Breast epithelium (tissue), 4 donors: Measurements from ENCODE around the gene ASCC2. TPM values are rescaled to one million over a fixed set of nuclear protein-coding genes. Genes with fewer than 3 reads are reported as not detected.

ENCODE experiments used
- DNase-seq, 2 donors: peaks; one replicate each; pipeline ENCODE4 v3.0.0-alpha.2; 2019; ENCODE audit warnings: low spot score in 2 of 2
- H3K27ac ChIP-seq, 2 donors: fragments of 200-600 bp; sonication (generic) in 1 of 2; one replicate each; pipeline ENCODE4 v1.5.1; 2016 to 2019; ENCODE audit warnings: mild to moderate bottlenecking in 1 of 2
- H3K27me3 ChIP-seq, 2 donors: fragments of 200-600 bp; sonication (generic) in 1 of 2; one replicate each; pipeline versions ENCODE4 v1.5.1 to v1.6.0; 2017 to 2019; ENCODE audit warnings: control low read depth in 1 of 2, mild to moderate bottlenecking in 1 of 2
- H3K36me3 ChIP-seq: fragments of 200-600 bp; one replicate; pipeline ENCODE4 v1.5.1; 2019
- H3K4me1 ChIP-seq, 2 donors: fragments of 200-600 bp; sonication (generic); one replicate each; pipeline ENCODE4 v1.5.1; 2016 to 2019; ENCODE audit warnings: control low read depth in 1 of 2
- H3K4me3 ChIP-seq, 3 donors: fragments of 200-600 bp; sonication (generic); 1 replicate in 2 of 3; 2 replicates in 1 of 3; pipeline ENCODE4 v1.5.1; 2016 to 2019; ENCODE audit warnings: mild to moderate bottlenecking in 3 of 3, moderate library complexity in 2 of 3
- H3K9me3 ChIP-seq, 2 donors: fragments of 200-600 bp; sonication (generic) in 1 of 2; one replicate each; pipeline ENCODE4 v1.5.1; 2016 to 2019; ENCODE audit warnings: control low read depth in 1 of 2
- CTCF ChIP-seq, 3 donors: fragments of 450-650 bp; IDR thresholded peaks; one replicate each; pipeline ENCODE4 v1.5.1; 2016 to 2017; ENCODE audit warnings: antibody characterized with exemption in 3 of 3, mild to moderate bottlenecking in 3 of 3, moderate library complexity in 3 of 3
- POLR2A ChIP-seq: fragments of 450-650 bp; IDR thresholded peaks from one replicate; pipeline ENCODE4 v1.6.1; 2016; ENCODE audit warnings: antibody characterized with exemption, mild to moderate bottlenecking, moderate library complexity
- POLR2AphosphoS5 ChIP-seq, 3 donors: sonication (generic); formaldehyde crosslinking; IDR thresholded peaks; one replicate each; pipeline ENCODE4 v1.6.1; 2017; ENCODE audit warnings: antibody characterized with exemption in 3 of 3
- intact Hi-C: fragments of 100-400 bp; cut with DNase I; formaldehyde crosslinking; loops from one replicate; pipeline ENCODE4 v1.15.1; 2023; ENCODE audit warnings: low total_unique reads
- total RNA-seq, 3 donors: library from RNA; depleted of rRNA; stranded (reverse); fragments of >200 nt; gene quantifications; one replicate each; pipeline ENCODE4 v1.1.0, GENCODE V29; 2016

The ASCC2 gene
- total RNA-seq, 3 donors from 2014 or later: 37.0 to 60.3 (median 45.8) TPM

GRCh38 chr22:29855611-29856181 is 17.6 kb upstream of the ASCC2 start:
- Histone ChIP-seq H3K27me3 (no peaks in the 10 kb centered on the region), H3K9me3 (no peaks in the 10 kb centered on the region), H3K4me3 (no peak overlapping the region), H3K36me3 (no peaks in the 10 kb centered on the region), H3K4me1 (no peaks in the 10 kb centered on the region), H3K27ac (no peak overlapping the region)
- DNase-seq: no peak
- no peak for TF ChIP-seq POLR2A
- TF ChIP-seq CTCF (IDR thresholded peaks at IDR 0.05): no peak
- no peak for TF ChIP-seq POLR2AphosphoS5 (IDR thresholded peaks at IDR 0.05)
- intact Hi-C loops: no loop called here

GRCh38 chr22:29854432-29854831 is 16.4 kb upstream of the ASCC2 start:
- intact Hi-C loops: no loop called here
- H3K27ac ChIP-seq: no peak overlapping the region
- no peaks in the 10 kb centered on the region for H3K9me3 ChIP-seq
- H3K4me1 ChIP-seq: no peaks in the 10 kb centered on the region
- TF ChIP-seq CTCF (IDR thresholded peaks at IDR 0.05) (no peak), POLR2AphosphoS5 (IDR thresholded peaks at IDR 0.05) (no peak), POLR2A (no peak)
- H3K4me3 ChIP-seq: no peak overlapping the region
- no peaks in the 10 kb centered on the region for H3K36me3 ChIP-seq
- no peaks in the 10 kb centered on the region for H3K27me3 ChIP-seq
- no peak for DNase-seq

GRCh38 chr22:29848111-29848510 is 10.0 kb upstream of the ASCC2 start:
- intact Hi-C loops: no loop called here
- no peaks in the 10 kb centered on the region for H3K36me3 ChIP-seq
- peak overlapping the region in 1 of 2 donors; percentile 52 for H3K27ac ChIP-seq
- H3K4me1 ChIP-seq: no peaks in the 10 kb centered on the region
- TF ChIP-seq CTCF (IDR thresholded peaks at IDR 0.05): no peak
- no peak for TF ChIP-seq POLR2A
- TF ChIP-seq POLR2AphosphoS5 (IDR thresholded peaks at IDR 0.05): no peak
- no peak for DNase-seq
- H3K27me3 ChIP-seq: no peaks in the 10 kb centered on the region
- peaks cover 0 to 6% of the 10 kb centered on the region in 2 donors for H3K9me3 ChIP-seq
- H3K4me3 ChIP-seq: no peak overlapping the region

- Histone ChIP-seq H3K27ac (no peak overlapping the region), H3K9me3 (peaks cover 0 to 6% of the 10 kb centered on the region in 2 donors), H3K27me3 (no peaks in the 10 kb centered on the region), H3K36me3 (no peaks in the 10 kb centered on the region), H3K4me1 (no peaks in the 10 kb centered on the region), H3K4me3 (no peak overlapping the region)
- TF ChIP-seq CTCF (IDR thresholded peaks at IDR 0.05): no peak
- no peak for TF ChIP-seq POLR2AphosphoS5 (IDR thresholded peaks at IDR 0.05)
- no peak for TF ChIP-seq POLR2A
- no peak for DNase-seq
- intact Hi-C loops: no loop called here
Observed at GRCh38 chr22:29846290-29846689, 8.2 kb upstream of the ASCC2 start.

GRCh38 chr22:29842740-29843139 is 4.7 kb upstream of the ASCC2 start:
- TF ChIP-seq POLR2AphosphoS5 (IDR thresholded peaks at IDR 0.05): no peak
- TF ChIP-seq CTCF (IDR thresholded peaks at IDR 0.05): no peak
- no peak for TF ChIP-seq POLR2A
- H3K27me3 ChIP-seq: no peaks in the 10 kb centered on the region
- intact Hi-C loops: no loop called here
- no peak overlapping the region for H3K4me3 ChIP-seq
- no peak for DNase-seq
- peak overlapping the region in 1 of 2 donors; percentile 84 for H3K27ac ChIP-seq
- no peaks in the 10 kb centered on the region for H3K36me3 ChIP-seq
- no peaks in the 10 kb centered on the region for H3K4me1 ChIP-seq
- H3K9me3 ChIP-seq: peaks cover 0 to 6% of the 10 kb centered on the region in 2 donors
